ENCODE results near the gene CHCHD3.

Gene CHCHD3

DNA sequence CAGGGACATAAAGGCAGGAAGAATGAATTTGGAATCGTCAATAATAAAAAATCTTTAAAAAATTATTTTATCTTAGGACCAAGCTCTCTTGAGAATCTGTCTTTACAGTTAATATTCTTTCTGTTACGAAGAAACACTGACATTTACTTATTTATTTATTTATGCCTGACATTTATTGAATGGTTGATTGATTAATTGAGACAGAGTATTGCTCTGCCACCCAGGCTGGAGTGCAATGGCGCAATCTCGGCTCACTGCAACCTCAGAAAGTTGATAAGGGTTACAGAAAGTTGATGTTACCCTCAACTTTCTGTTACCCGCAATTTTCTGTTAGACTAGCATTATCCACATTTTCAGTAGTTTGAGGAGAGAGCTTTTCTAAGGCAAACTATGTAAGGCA, 70.1 kb downstream of the CHCHD3 start:
- Histone ChIP-seq H3K27ac (ENCODE audit: low read length) (no peak overlapping the region), H3K4me1 (ENCODE audit: low read length) (no peaks in the 10 kb centered on the region), H4K20me1 (ENCODE audit: insufficient read depth, low read length) (0 out of 2 replicates have a peak, but pooled peaks cover 6% of the 10 kb centered on the region), H3K27me3 (ENCODE audit: low read depth, low read length) (no peaks in the 10 kb centered on the region), H3K36me3 (replicated peaks; ENCODE audit: low read depth, low read length) (no peaks in the 10 kb centered on the region), H3K9ac (ENCODE audit: low read length) (no peak overlapping the region), H2AFZ (ENCODE audit: low read depth, low read length) (no peak overlapping the region), H3K4me3 (ENCODE audit: low read length) (no peak overlapping the region), H3K79me2 (ENCODE audit: low read length) (peaks cover 9% of the 10 kb centered on the region), H3K4me2 (ENCODE audit: low read length) (no peak overlapping the region), H3K9me3 (ENCODE audit: insufficient read depth, low read length) (no peaks in the 10 kb centered on the region)
- TF ChIP-seq EZH2phosphoT487 (IDR thresholded peaks at IDR 0.05; ENCODE audit: low read depth), result no peak
- TF ChIP-seq, protein P1, sequence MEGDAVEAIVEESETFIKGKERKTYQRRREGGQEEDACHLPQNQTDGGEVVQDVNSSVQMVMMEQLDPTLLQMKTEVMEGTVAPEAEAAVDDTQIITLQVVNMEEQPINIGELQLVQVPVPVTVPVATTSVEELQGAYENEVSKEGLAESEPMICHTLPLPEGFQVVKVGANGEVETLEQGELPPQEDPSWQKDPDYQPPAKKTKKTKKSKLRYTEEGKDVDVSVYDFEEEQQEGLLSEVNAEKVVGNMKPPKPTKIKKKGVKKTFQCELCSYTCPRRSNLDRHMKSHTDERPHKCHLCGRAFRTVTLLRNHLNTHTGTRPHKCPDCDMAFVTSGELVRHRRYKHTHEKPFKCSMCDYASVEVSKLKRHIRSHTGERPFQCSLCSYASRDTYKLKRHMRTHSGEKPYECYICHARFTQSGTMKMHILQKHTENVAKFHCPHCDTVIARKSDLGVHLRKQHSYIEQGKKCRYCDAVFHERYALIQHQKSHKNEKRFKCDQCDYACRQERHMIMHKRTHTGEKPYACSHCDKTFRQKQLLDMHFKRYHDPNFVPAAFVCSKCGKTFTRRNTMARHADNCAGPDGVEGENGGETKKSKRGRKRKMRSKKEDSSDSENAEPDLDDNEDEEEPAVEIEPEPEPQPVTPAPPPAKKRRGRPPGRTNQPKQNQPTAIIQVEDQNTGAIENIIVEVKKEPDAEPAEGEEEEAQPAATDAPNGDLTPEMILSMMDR (IDR thresholded peaks at IDR 0.05; ENCODE audit: low read depth, low read length), result no peak

DNA sequence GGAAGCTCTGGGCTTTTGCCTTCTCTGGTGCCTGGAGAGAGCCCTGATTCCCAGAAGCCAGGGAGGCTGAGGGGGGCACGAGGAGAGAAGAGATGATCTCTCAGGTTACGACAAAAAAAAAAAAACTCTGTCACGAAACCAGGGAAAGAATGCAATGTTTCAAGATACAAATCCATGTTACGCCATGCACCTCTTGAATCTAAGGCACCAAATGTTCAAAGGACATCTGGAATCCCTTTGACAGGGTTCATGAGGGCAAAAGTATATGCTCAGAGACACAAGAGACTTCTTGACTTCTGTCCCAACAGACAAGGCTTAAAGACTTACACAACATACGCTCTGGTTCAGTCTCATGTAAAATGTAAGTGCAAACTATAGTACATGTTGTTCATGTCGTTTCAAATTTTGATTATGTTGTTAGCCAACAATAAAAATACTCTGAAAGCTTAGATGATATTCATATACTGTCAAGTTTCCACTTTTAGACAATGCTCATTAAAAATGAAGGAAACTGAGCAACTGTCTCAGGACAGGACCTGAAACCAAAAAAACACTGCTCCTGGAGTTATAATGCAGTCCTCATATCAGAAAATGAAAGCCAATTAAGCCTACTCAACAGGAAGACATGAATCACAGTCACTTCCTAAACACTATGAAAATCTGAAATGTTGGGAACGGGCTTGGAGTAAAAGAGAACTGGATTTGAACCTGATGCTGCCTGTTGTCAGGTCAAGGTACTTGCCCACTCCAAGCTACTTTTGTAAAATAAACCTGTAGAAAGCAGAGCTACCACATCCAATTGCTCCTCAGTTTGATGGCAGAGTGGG, 72.3 kb downstream of the CHCHD3 start:
- Histone ChIP-seq H3K9ac (ENCODE audit: low read length) (no peak overlapping the region), H3K9me3 (ENCODE audit: insufficient read depth, low read length) (no peaks in the 10 kb centered on the region), H3K27ac (ENCODE audit: low read length) (no peak overlapping the region), H3K36me3 (replicated peaks; ENCODE audit: low read depth, low read length) (no peaks in the 10 kb centered on the region), H3K4me2 (ENCODE audit: low read length) (no peak overlapping the region), H3K27me3 (ENCODE audit: low read depth, low read length) (no peaks in the 10 kb centered on the region), H3K4me1 (ENCODE audit: low read length) (no peaks in the 10 kb centered on the region), H3K4me3 (ENCODE audit: low read length) (no peak overlapping the region), H3K79me2 (ENCODE audit: low read length) (peaks cover under 1% of the 10 kb centered on the region), H4K20me1 (ENCODE audit: insufficient read depth, low read length) (0 out of 2 replicates have a peak, but pooled peaks cover 3% of the 10 kb centered on the region), H2AFZ (ENCODE audit: low read depth, low read length) (no peak overlapping the region)
- no peak for TF ChIP-seq EZH2phosphoT487 (IDR thresholded peaks at IDR 0.05; ENCODE audit: low read depth)
- TF ChIP-seq, protein P1 (IDR thresholded peaks at IDR 0.05; ENCODE audit: low read depth, low read length), result no peak

DNA sequence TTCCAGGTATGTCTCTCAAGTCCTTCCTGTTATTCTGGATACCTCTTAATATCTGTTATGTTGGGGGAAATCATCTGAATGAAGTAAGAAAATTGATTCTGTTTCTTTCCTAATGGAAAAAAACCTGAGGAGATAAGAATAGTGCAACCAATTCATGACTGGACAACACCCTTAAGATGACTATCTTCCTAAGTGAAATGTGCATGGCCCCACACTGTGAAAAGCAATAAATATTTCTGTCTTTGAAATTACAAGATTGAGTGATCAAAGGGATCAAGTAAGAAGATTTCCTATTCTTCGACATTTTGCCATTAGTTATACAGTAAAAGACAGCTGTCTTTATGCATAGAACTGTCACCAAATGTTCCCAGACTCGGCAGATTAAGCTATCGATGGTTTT, 73.9 kb downstream of the CHCHD3 start:
- no peak for TF ChIP-seq EZH2phosphoT487 (IDR thresholded peaks at IDR 0.05; ENCODE audit: low read depth)
- TF ChIP-seq, protein P1 (IDR thresholded peaks at IDR 0.05; ENCODE audit: low read depth, low read length), result no peak
- Histone ChIP-seq H3K27me3 (ENCODE audit: low read depth, low read length) (no peaks in the 10 kb centered on the region), H3K9me3 (ENCODE audit: insufficient read depth, low read length) (no peaks in the 10 kb centered on the region), H4K20me1 (ENCODE audit: insufficient read depth, low read length) (no peaks in the 10 kb centered on the region), H3K27ac (ENCODE audit: low read length) (no peak overlapping the region), H3K9ac (ENCODE audit: low read length) (no peak overlapping the region), H3K4me1 (ENCODE audit: low read length) (no peaks in the 10 kb centered on the region), H3K79me2 (ENCODE audit: low read length) (peaks cover 4% of the 10 kb centered on the region; the same call in 1 of the 2 replicates), H2AFZ (ENCODE audit: low read depth, low read length) (no peak overlapping the region), H3K36me3 (replicated peaks; ENCODE audit: low read depth, low read length) (no peaks in the 10 kb centered on the region), H3K4me2 (ENCODE audit: low read length) (no peak overlapping the region), H3K4me3 (ENCODE audit: low read length) (no peak overlapping the region)

DNA sequence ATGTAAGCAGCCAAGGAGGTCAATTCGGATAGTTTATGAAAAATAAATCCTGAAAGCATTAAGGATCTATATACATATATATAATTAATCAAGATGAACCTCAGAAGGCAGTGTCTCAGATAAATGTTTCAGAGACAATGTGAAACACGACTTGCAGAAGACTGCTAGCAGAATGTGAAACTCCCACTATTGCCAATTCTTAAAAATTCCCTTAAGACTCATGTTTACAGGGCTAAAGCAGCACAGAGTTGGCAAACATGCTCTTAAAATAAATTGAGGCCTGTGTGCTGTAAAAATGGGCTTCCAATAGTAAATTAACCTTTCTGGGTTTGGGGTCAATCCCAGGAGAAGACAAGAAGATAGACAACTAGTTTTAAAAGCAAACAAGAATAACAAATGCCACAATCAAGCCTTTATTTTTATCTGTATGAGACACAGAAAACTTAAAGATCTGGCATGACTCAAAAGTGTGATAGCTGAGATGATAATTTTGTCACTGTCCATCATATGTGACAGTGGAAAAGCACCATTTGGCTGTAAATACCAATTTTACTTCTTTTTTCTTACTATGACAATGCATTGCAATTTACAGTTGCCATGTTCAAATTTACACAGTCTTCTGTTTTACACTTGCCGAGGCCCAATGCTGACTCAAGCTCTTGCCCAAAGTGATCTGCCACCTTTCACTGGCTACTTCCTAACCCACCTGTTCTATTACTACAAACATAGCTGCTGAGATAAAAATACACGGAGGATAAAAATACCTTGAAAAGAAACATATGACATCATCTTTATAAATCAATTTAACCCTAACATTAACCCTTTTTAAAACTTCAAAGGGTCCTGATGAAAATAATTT, 78.6 kb downstream of the CHCHD3 start:
- no peak overlapping the region for H2AFZ ChIP-seq (ENCODE audit: low read depth, low read length)
- peaks cover 16% of the 10 kb centered on the region for H3K79me2 ChIP-seq (ENCODE audit: low read length)
- no peaks in the 10 kb centered on the region for H3K36me3 ChIP-seq (replicated peaks; ENCODE audit: low read depth, low read length)

More for the DNA sequence above, 78.6 kb downstream of the CHCHD3 start:
- H3K9ac ChIP-seq (ENCODE audit: low read length), result no peak overlapping the region
- no peaks in the 10 kb centered on the region for H3K9me3 ChIP-seq (ENCODE audit: insufficient read depth, low read length)
- TF ChIP-seq EZH2phosphoT487 (IDR thresholded peaks at IDR 0.05; ENCODE audit: low read depth), result no peak
- TF ChIP-seq, protein P1 (IDR thresholded peaks at IDR 0.05; ENCODE audit: low read depth, low read length), result no peak
- no peak overlapping the region for H3K27ac ChIP-seq (ENCODE audit: low read length)
- H4K20me1 ChIP-seq (ENCODE audit: insufficient read depth, low read length), result no peaks in the 10 kb centered on the region
- no peaks in the 10 kb centered on the region for H3K4me1 ChIP-seq (ENCODE audit: low read length)
- no peaks in the 10 kb centered on the region for H3K27me3 ChIP-seq (ENCODE audit: low read depth, low read length)
- no peak overlapping the region for H3K4me2 ChIP-seq (ENCODE audit: low read length)
- H3K4me3 ChIP-seq (ENCODE audit: low read length), result no peak overlapping the region
